Embryonic facial prominence (tissue), 1 donor: ENCODE data around the gene CD79A.

Experiments used
- DNase-seq: peaks from one replicate; pipeline ENCODE4 v3.0.0-alpha.2; 2016; ENCODE audit errors: extremely low spot score

The CD79A gene

DNA sequence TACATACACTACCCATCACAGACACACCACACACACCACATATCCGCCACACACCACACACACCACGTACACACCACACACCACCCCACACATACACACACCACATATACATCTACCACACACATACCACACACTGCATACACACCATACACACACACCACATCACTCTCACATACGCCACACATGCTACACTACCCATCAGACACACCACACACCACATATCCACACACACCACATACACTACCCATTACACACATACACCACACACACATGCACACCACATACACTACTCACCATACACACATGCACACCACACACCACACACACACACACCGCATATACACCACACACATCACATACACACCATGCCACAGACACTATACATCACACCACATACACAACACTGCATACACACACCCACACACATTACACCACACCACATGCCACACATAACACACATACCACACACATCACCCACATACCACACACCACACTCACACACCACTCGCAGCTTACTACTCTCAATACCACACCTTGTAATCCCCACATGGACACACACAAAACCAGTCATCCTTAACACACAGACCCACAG is 41.7 kb downstream of the CD79A start:
- no peak for DNase-seq

DNA sequence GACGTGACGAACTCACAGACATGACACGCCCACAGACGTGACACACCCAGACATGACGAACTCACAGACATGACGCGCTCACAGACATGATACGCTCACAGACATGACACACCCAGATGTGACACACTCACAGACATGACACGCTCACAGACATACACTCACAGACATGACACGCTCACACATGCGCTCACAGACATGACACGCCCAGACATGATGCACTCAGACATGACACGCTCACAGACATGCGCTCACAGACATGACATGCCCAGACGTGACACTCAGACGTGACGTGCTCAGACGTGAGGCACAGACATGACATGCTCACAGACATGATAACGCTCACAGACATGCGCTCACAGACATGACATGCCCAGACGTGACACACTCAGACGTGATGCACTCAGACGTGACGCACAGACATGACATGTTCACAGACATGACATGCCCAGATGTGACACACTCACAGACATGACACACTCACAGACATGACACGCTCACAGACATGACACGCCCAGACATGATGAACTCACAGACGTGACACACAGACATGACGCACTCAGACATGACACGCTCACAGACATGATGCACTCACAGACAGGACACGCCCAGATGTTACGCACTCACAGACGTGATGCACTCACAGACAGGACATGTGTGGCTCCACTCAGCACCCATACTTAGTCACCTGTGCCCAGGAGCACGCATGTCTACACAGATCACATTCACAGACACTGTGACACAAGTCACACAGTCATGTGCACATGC is 43.1 kb downstream of the CD79A start:
- no peak for DNase-seq

DNA sequence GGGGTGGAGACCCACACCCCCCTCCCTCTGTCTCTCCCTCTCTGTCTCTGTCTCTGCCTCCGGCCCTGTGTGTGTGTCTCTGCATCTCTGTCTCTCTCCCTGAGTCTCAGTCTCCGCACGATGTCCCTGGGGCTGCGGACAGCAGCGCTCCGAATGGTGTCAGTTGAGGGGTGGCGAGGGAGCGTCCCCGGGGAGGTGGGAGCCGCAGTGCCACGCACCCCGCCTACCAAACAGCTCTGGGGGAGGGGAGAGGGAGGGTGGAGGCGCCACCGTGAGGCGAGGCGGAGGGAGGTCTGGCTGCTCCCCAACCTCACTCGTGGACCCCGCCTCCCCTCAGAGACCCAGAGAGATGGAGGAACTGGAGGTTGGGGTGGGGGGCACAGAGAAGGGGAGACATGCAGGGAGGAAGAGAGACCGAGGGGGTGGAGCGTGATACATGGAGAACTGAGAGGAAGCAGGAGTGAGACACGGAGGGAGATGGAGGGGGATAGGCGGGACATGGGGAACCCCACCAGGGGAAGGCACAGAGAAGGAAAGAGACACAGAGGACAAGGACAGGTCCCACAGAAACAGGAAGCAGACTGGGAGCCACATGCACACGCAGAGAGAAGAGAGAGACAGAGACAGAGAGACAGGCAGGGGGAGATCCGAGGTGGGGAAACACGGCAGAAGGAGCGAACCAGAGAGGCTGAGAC is 44.0 kb downstream of the CD79A start:
- no peak for DNase-seq

DNA sequence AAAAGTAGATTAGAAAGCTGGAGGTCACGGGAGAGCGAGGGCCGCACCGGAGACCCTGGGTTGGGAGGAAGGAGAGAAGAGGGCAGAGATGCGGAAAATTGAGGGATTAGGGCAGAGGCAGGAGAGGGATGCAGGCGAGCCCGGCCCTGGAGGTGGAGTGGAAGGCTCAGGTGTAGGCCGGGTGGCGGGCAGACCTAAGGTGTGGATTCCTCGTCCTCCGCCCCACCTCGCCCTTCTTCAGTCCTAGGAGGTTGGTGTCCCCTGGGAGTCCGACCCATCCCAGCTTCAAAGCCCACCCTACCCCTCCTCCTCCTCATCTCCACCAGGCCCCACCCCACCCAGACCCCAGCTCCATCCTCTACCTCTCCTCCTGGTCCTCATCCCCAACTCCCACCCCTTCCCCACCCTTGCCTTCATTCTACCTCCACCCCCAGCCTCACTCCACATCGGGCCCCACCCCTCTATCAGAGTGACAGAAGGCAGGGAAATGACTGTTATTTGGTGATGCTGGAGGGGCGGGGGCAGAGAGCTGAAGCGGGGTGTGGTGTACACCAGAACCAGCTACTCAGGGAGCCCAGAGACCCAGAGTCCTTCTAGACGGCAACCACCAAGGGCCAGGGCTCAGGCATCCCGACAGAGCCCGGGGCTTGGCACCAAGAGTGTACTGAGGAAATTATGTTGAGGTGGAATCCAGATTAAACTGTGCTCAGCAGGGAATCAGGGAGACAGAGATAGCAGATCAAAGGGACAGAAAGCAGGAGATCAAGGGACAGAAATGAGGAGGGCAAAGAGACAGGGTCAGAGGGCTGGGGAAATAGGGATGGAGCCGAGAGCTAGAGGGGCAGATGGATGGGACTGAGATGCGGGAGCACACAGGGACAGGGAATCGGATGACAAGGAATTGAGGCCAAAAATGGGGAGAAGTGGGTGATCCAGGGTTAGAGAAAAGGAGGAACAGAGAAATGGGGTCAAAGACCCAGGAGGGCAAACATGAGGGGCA is 44.8 kb downstream of the CD79A start:
- no peak for DNase-seq

DNA sequence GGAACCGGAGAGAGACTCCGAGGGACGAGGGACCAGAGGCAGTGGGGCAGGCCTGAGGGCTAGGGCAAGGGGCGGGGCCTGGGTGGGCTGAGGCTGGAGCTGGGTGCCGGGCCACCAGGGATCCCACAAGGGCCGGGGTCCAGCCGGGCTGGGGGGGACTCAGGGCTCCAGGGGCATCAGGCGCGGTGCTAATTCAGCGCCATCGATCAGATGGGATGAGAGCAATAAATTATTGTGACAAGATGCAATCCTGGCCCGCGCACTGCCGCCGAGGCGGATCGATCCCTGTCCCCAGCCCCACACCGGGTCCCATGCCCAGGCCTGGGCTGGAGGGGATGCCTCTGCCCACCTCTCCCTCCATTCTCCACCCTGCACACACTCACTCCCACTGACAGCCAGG is 45.5 kb downstream of the CD79A start:
- DNase-seq, result no peak

DNA sequence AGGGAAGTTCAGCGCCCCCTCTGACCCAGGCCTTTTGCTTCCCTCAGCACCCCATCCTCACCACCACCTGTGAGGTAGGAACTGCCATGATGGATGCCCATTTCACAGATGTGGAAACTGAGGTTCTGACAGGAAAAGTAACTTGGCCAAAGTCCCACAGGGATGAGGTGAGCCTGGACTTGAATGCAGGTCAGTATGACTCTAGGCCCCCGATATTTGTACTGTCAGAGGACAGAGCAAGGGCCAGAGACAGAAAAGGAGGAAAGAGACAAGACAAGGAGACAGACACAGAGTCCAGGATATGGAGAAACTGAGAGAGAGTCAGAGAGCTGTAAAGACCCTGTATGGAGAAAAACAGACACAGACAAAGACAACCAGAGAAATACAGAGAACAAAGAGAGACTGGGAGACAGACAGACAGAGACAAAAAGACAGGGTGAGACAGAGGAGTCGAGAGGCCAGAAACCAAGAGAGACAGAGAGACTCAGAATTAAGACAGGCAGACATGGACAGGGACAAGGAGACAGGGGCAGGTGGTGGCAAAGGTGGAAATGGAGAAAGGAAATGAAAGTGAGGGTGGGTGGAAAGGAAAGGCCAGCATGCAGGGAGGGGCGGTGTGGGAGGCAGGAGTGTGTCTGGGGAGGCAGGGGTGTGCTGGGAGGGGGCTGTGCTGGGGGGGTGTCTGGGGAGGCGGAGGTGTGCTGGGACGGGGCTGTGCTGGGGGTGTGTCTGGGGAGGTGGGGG is 46.1 kb downstream of the CD79A start:
- no peak for DNase-seq

DNA sequence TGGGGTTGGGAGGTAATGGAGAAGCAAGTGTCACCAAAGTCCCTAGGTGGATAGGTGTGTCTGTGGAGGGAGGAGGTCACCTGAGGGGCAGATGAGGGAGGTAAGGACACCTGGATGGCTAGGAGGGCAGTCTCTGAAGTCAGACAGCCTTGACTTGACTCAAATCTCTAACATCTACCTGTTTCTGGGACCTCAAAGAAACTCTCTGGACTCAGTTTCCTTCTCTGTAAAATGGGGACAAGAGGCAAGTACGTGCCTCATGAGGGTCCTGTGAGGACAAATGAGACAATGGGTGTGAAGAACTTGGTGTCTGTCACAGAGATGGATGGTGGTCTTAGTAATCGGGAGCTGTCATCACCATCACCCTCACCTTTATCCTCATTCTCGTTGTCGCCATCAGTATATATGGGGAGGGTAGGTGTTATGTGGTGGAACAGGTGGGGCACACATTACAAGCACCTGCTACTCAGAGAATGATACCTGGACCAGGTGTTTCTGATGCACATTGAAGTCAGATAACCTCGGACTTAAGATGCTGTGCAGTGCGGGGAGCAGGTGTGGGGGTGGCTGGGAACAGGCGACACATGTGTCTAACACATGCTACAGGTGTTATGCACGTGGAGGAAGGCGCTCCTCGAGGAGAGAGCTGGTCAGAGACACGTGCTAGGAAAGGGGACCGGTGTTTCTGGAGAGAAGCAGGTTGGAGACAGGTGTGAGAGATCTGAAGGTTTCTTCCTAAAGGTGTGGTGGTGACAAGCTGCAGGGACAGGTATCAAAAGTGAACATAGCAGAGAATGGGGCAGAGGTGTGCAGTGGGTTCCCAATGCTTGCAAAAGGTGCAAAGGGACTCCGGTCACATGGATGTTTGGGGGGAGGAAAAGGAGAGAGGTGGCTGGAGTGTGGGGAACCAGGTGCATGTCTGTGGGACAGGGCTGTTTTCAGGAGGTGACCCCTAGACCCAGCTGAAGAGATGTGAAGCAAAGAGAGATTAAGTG is 47.4 kb downstream of the CD79A start:
- DNase-seq, result no peak

DNA sequence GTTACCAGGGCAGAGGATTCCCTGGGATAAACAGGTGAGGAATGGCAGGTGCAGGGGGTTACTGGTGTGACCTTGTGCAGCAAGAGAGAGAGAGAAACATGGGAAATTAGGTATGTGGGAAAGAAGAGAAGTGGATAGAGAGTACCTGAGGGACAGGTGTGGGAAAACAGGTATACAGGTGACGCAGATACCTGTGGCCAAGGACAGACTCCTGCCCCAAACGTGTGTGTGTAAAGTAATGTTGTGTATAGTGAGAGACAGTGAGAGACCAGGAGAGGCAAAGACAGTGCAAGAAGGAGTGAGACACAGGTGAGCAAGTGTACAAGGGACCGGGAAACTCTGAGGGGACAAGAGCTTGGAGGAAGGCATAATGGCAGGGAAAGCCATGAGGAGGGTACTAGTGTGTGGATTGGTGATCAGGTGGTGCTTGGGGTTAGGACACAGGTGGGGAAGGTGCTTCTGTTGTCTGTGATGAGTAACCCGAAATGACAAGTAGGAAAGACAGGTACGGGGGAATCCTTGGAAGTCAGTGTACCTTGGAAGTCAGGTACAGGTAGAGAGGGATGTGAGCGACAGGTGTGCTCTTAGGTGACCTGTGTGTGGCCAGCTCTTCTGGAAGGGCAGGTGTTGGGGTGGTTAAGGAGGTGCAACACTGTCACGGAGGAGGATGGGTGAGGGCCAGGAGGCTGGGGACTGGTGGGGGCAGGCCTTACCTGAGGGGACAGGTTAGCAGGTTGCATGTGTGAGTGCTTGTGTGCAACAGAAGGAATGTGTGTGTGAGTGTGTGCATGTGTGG is 48.3 kb downstream of the CD79A start:
- no peak for DNase-seq

DNA sequence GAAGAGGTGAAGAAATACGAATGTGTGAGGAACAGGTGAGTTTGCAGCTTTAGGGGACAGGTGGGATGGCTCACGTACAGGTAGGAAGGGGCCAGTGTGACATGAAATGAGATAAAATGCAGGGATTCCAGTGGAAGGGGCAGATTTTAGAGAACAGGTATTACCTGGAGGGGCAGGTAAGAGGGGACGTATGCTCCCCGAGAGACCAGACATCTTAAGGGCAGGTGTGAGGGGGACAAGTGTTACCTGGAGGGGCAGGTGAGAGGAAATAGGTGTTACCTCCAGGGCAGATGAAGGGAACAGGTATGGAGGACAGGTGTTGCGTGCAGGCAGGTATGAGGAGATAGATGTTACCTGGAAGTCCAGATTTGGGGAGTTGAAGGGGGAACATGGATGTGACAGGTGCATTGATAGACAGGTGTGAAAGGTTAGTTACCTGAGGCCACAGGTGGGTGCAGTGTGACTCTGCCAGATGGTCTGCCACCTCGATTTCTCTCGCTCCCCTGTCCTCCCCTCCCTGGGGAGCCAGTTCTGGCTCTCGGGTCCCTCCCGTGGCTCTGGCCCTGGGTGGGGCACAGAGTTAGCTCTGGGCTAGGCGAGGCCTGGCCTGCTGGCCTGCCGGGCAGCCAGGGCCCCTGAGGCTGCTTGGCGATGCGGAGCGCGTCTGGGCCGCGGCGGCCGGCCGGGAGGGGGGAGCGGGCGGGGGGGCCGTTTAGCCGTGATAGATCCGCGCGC is 49.1 kb downstream of the CD79A start:
- DNase-seq, result no peak

DNA sequence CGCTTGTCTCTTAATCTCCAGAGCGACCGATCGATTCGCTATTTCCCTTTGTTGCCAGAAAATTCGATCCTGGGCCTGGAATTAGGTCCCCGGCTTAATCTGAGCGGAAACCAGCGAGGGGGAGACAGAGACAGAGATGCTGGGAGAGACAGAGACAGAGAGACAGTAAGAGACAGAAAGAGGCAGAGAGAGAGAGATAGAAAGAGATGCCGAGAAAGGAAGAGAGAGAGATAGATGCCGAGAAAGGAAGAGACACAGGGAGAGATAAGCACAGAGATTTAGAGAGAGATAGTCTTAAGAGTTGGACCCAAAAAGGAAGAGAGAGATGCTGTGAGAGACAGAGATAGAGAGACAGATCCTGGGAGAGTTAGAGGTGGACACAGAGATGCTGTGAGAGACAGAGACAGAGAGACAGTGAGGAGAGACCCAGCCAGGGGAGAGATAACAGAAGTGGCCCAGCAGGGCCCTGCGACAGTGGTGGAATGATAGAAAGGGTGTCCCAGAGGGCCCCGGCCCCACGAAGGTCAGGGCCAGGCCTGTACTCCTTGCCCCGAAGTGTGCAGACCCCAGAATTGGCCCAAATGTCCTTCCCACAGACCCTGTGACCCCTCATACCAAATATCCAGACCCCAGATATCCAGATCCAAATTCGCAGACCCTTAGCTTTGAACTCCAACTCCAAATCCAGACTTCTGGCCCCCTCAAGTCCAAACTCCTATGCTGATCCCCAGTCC is 49.9 kb downstream of the CD79A start:
- no peak for DNase-seq

DNA sequence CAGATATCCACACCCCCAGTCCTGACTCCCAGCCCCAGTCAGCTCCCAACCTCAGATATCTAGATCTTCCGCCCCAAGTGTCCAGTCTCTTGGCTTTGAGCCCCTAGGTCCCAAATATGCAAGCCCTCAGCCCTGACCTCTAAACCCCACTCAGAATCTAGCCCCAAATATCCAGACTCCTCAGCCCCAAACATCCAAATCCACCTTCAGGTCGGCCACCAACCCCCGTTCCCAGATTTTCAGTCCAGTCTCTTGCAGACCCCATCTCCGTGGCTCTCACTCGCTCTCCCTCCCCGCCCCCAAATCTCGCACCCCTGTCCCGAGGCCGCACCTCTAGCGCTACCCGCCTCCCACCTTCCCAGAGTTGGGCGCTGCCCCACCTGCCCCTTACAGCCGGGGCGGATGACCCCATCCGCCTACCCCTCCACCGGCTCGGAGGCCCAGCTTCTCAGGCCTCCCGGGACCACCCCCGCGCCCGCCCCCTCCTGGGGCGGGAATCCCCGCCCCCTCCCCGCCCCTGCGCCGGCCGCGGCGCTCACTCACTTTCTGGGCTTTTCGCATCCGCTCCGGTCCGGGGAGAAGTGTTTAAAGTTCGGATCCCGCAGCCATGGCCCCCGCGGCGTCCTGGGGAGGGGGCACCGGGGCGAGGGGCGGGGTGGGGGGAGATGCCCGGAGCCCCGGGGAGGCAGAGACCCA is 50.6 kb downstream of the CD79A start:
- DNase-seq, result no peak

DNA sequence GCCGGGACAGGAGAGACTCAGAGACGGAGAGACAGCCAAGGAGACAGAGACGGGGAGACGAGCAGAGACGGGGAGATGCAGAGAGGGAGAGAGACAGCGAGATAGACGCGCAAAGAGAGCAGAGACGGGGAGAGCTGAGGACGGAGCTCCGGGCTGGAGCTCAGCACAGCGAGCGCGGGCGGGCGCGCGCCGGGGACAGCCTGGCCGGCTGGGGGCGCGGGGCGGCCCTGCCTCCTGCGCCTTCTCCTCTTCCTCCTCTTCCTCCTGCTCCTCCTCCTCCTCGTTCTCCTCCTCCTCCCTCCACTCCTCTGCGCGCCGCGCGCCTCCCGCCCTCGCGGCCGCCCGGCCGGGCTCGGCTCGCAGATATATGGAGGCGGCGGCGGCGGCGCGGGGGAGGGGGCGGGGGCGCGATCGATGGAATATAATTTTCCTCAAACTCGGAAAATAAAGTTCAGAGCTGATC is 51.2 kb downstream of the CD79A start, which contains the start of gene ERFL:
Gene ERFL, minus strand, starts transcription at position 229 of the 463 bp plus-strand sequence. CDS start 15,530 bp downstream, outside the sequence.
- DNase-seq, result no peak

DNA sequence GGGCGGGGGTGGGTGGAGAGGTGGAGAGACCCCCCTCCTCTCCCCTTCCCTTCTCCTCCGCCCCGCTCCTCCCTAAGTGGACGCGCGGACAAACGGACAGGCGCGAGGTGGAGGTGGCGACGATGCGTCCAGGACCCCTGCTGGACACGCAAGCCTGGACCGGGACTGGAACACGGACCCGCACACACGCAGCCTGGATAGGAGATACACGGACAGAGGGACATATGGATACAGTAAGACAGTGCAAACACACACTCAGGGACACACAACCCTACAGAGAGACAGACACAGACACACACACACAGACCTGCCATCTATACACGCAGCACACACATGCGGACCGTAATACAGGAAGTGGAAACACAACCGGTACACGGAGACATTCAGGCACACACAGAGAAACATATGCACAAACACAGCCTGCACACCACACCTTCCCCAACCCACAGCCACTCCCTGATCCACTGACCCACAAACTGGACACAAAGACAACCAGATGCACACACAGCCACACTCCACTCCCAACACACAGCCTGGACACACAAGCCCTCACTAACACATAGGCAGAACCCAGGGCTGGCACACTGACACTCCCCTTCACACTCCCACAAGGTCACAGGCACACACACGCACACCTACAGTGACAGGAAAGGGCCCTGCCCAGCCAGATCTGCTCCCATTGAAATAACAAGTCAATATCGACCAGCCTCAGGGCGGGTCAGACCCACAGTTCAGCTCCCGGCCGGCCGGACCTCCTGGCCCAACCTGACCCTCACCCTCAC is 51.9 kb downstream of the CD79A start:
- no peak for DNase-seq

DNA sequence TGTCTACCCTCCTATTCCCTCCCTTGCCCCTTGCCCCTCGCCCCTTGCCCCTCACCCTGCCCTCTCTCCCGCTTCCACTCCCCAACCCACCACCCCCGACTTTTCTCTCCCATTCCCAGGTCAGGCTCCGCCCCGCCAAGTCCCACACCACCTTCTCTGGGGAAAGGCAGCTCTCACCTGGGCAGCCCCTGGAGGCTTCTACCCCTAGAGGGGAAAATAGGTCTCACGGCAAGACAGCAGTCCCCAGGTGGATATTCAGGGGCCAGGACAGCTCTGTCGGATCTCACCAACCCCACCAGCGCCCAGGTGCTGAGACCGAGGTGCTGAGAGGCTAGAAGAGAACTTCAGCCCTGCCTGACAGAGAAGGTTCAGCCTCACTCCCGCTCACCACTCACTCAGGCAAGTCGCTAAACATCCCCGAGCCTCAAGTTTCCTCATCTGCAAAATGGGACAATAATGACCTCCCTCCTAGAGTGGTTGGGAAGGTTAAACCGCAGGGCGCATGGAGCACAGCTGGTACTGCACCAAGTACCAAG is 52.5 kb downstream of the CD79A start:
- DNase-seq, result no peak

DNA sequence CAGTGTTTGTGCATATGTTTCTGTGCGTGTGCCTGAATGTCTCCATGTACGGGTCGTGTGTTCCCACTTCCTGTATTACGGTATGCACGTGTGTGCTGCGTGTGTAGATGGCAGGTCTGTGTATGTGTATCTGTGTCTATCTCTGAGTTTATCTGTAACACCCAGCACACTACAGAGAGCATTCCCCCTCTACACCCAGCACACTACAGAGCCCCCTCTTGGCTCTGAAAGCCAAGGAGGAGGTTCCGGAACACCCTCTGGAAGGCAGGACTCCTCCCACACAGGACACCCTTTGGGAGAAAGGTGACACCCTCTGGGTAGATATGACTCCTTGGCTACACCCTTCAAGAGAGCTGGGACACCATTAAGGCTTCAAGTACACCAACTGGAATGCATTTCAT is 53.2 kb downstream of the CD79A start:
- DNase-seq, result no peak
